AG04449 (cell line): ENCODE results near the gene SLC25A1.

Experiments
- CTCF ChIA-PET: fragments of 350-600 bp; formaldehyde crosslinking; extraction: SDS; loops from one replicate; lab custom pipeline; 2021; ENCODE audit warnings: antibody characterized with exemption; lab: Yijun Ruan, JAX
- POLR2A ChIA-PET: fragments of 400-600, 350-600 bp; formaldehyde crosslinking; extraction: SDS; loops from one replicate; lab custom pipeline; 2020; ENCODE audit warnings: antibody characterized with exemption, inconsistent platforms; lab: Yijun Ruan, JAX
- DNase-seq: peaks from one replicate; pipeline ENCODE4 v3.0.0-alpha.2; 2010; ENCODE audit warnings: low read depth, low spot score
- H3K4me3 ChIP-seq: 2 replicates; pipeline ENCODE4 v1.5.1; 2011; ENCODE audit warnings: low read depth, mild to moderate bottlenecking, control low read depth, low read length
- TF ChIP-seq, protein P1 (sequence below): IDR thresholded peaks from one replicate; pipeline ENCODE4 v1.5.1; 2011; ENCODE audit warnings: mild to moderate bottlenecking, moderate library complexity, low read length, control low read depth, inconsistent platforms; ENCODE audit not compliant: insufficient read depth; ENCODE audit errors: missing control alignments

SLC25A1 gene

DNA sequence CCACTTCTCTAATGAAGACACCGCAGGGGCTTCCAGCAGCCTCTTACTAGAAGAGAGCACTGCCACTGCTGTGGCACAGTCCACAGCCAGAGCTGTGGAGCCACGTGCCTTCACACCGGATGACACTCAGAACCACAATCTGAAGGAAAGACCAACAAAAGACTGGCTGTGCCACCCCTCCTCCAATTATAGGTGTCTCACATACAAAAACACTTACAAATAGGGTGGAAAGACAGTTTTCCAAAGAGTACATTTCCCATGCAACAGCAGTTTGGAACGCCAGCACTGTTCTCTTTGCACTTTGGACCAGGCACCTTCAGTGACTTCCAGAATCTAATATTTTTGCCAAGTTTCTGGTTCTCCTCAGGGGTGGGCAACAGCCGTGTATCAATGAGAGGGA is 38.0 kb upstream of the SLC25A1 start:
- H3K4me3 ChIP-seq: no peak overlapping the region
- TF ChIP-seq, protein P1, sequence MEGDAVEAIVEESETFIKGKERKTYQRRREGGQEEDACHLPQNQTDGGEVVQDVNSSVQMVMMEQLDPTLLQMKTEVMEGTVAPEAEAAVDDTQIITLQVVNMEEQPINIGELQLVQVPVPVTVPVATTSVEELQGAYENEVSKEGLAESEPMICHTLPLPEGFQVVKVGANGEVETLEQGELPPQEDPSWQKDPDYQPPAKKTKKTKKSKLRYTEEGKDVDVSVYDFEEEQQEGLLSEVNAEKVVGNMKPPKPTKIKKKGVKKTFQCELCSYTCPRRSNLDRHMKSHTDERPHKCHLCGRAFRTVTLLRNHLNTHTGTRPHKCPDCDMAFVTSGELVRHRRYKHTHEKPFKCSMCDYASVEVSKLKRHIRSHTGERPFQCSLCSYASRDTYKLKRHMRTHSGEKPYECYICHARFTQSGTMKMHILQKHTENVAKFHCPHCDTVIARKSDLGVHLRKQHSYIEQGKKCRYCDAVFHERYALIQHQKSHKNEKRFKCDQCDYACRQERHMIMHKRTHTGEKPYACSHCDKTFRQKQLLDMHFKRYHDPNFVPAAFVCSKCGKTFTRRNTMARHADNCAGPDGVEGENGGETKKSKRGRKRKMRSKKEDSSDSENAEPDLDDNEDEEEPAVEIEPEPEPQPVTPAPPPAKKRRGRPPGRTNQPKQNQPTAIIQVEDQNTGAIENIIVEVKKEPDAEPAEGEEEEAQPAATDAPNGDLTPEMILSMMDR: no peak
- POLR2A ChIA-PET: no interaction called here
- CTCF ChIA-PET: no interaction called here
- no peak for DNase-seq

DNA sequence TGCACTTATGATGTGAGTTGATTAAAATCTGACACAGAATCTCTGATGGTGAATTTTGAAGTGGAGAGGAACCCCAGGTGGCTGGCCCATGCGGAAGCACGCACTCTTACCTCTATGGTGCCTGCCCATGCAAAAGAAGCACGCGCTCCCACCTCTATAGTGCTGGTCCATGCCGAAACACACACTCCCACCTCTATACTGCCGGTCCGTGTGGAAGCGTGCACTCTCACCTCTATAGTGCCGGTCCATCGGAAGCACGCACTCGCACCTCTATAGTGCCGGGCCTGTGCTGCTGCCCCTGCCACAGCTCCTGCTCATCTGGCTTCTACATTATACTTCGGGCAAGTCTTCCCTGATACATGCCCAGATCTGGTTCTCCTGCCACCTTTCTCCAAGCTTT is 36.8 kb upstream of the SLC25A1 start:
- DNase-seq: no peak
- CTCF ChIA-PET: no interaction called here
- POLR2A ChIA-PET: no interaction called here
- TF ChIP-seq, protein P1: no peak
- H3K4me3 ChIP-seq: no peak overlapping the region

DNA sequence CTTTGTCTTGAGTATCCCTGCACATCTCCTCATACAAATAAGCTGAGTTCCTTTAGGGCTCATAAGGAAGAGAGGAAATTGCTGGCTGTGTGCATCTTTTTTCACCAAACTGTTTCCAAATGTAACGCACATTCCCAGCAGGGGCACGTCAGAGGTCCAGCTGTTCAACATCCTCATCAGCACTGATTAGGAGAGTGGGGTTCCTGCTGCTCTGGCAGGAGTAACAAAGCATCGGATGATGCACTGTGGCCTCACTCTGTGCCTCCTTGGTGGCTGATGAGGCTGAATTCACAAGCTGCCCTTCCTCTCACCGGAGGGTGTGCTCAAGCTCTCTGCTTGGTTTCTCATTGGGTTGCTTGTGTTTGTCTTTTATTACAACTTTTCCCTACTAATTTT is 35.5 kb upstream of the SLC25A1 start:
- DNase-seq: no peak
- TF ChIP-seq, protein P1: no peak
- POLR2A ChIA-PET: no interaction called here
- no peak overlapping the region for H3K4me3 ChIP-seq
- CTCF ChIA-PET: interaction anchor here (0.6 to 1.4 kb wide), 3 partner anchors 9 to 69 kb away, joined by 3 to 4 read pairs (median 3); partner anchors contain the start of gene ESS2

- ChIA-PET CTCF (interaction anchor here (0.6 to 1.4 kb wide), 3 partner anchors 8 to 69 kb away, joined by 3 to 4 read pairs (median 3); partner anchors contain the start of gene ESS2), POLR2A (no interaction called here)
- H3K4me3 ChIP-seq: no peak overlapping the region
- DNase-seq: no peak
- TF ChIP-seq, protein P1: no peak
These were observed 35.0 kb upstream of the SLC25A1 start for GRCh38 chr22:19213442-19214077.

DNA sequence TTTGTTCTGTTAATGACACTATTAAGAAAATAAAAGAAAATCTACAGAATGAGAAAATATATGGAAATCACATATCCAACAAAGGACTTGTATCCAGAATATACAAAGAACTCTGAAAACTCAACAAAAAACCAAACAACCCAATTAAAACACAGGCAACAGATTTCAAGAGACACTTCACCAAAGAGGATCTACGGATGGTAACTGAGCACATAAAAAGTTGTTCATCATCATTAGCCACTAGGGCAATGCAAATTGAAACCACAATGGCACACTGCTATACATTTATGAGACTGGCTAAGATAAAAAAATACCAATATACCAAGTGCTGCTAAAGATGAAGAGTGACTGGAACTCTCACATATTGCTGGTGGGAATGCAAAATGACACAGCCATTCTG is 34.5 kb upstream of the SLC25A1 start:
- ChIA-PET POLR2A (no interaction called here), CTCF (no interaction called here)
- no peak for DNase-seq
- TF ChIP-seq, protein P1: no peak
- no peak overlapping the region for H3K4me3 ChIP-seq

- ChIA-PET POLR2A (no interaction called here), CTCF (no interaction called here)
- no peak for DNase-seq
- H3K4me3 ChIP-seq: no peak overlapping the region
- TF ChIP-seq, protein P1: no peak
These were observed 33.9 kb upstream of the SLC25A1 start for GRCh38 chr22:19212302-19212870.
